Fibroblast of lung (primary cell): Measurements from ENCODE around the gene TNFRSF19. TPM values are rescaled to one million over a fixed set of nuclear protein-coding genes. Genes with fewer than 3 reads are reported as not detected.

Experiments used
- DNase-seq, 2 donors: peaks; one replicate each; pipeline versions ENCODE4 v3.0.0 to v3.0.0-alpha.2; 2010; ENCODE audit warnings: low read depth in 2 of 2
- H2AFZ ChIP-seq: 2 replicates; pipeline ENCODE4 v1.5.1; 2012; ENCODE audit warnings: low read length, control low read depth, inconsistent platforms
- H3K27ac ChIP-seq: 2 replicates; pipeline ENCODE4 v1.5.1; 2011; ENCODE audit warnings: low read length, control low read depth; ENCODE audit not compliant: insufficient read depth
- H3K27me3 ChIP-seq: 2 replicates; pipeline ENCODE4 v1.5.1; 2011; ENCODE audit warnings: mild to moderate bottlenecking, low read length; ENCODE audit not compliant: control insufficient read depth, insufficient read depth
- H3K36me3 ChIP-seq: 2 replicates; pipeline ENCODE4 v1.5.1; 2011; ENCODE audit warnings: low read length; ENCODE audit not compliant: control insufficient read depth, insufficient read depth
- H3K4me1 ChIP-seq: 2 replicates; pipeline ENCODE4 v1.5.1; 2011; ENCODE audit warnings: low read length; ENCODE audit not compliant: control insufficient read depth, insufficient read depth; ENCODE audit errors: extremely low read depth
- H3K4me2 ChIP-seq: 2 replicates; pipeline ENCODE4 v1.5.1; 2011; ENCODE audit warnings: low read length, control low read depth; ENCODE audit not compliant: insufficient read depth; ENCODE audit errors: extremely low read depth
- H3K4me3 ChIP-seq, 4 experiments: fragments of 200-600 bp in 1 of 4; sonication (generic) in 1 of 4; replicated peaks in 1 of 4; 2 replicates each; pipeline ENCODE4 v1.5.1; 2011 to 2016; ENCODE audit warnings: low read length in 4 of 4, low read depth in 3 of 4, mild to moderate bottlenecking in 3 of 4, control low read depth in 2 of 4, inconsistent platforms in 1 of 4, mixed read lengths in 1 of 4; ENCODE audit not compliant: insufficient read depth in 1 of 4; ENCODE audit errors: control extremely low read depth in 1 of 4
- H3K79me2 ChIP-seq: 2 replicates; pipeline ENCODE4 v1.5.1; 2012; ENCODE audit warnings: mild to moderate bottlenecking, low read length, inconsistent platforms; ENCODE audit not compliant: control insufficient read depth, insufficient read depth
- H3K9ac ChIP-seq: 2 replicates; pipeline ENCODE4 v1.5.1; 2011; ENCODE audit warnings: mild to moderate bottlenecking, low read length, control low read depth; ENCODE audit not compliant: insufficient read depth
- H3K9me3 ChIP-seq: 2 replicates; pipeline ENCODE4 v1.5.1; 2012; ENCODE audit warnings: low read depth, low read length; ENCODE audit not compliant: control insufficient read depth, insufficient read depth
- H4K20me1 ChIP-seq: 2 replicates; pipeline ENCODE4 v1.5.1; 2011; ENCODE audit warnings: low read length; ENCODE audit not compliant: control insufficient read depth, insufficient read depth; ENCODE audit errors: extremely low read depth
- CTCF ChIP-seq, 2 donors: IDR thresholded peaks in 1 of 2; conservative IDR thresholded peaks in 1 of 2; 1 replicate in 1 of 2; 2 replicates in 1 of 2; pipeline ENCODE4 v1.5.1; 2011 to 2012; ENCODE audit warnings: low read length in 2 of 2, control low read depth in 1 of 2, inconsistent platforms in 1 of 2, low read depth in 1 of 2, mild to moderate bottlenecking in 1 of 2
- EZH2 ChIP-seq: IDR thresholded peaks from 2 replicates; pipeline ENCODE4 v1.5.1; 2012; ENCODE audit warnings: low read length, control low read depth, mild to moderate bottlenecking; ENCODE audit errors: missing control alignments
- polyA plus RNA-seq, 2 donors: library from polyadenylated mRNA; depleted of rRNA in 1 of 2; stranded (reverse) in 1 of 2; unstranded in 1 of 2; fragments of >200 nt; gene quantifications; 2 replicates each; pipeline ENCODE4 v1.2.1, GENCODE V29; 2011 to 2012; ENCODE audit warnings: missing spikeins in 1 of 2
- total RNA-seq: library from RNA; depleted of rRNA; stranded (reverse); fragments of >200 nt; gene quantifications from 2 replicates; pipeline ENCODE4 v1.2.1, GENCODE V29; 2014

Gene TNFRSF19
- total and polyA plus RNA-seq, 2 donors (not counting 1 experiment from before 2014, with no cell fraction given) = 260 to 330 TPM

DNA sequence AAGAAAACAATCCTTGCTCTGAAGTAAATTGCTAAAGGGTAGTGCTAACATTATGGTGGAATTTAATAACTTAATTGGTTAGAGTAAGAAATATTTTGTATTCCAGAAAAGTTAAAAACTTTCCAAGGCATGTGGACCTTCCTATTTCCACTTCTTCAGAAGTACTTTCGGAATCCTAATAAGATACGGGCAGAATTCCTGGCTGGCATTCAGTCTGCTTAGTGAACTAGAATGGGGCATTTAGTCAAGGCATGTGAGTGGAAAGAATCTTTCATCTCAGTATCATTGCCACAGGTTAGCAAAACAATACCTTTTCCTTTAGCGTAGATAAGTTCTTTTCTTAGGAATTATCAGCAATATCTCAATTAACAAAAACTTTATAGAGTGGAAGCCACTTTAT is 85.1 kb downstream of the TNFRSF19 start:
- Histone ChIP-seq H3K4me2 (no peak overlapping the region), H3K4me3 (no peak overlapping the region), H3K9ac (no peak overlapping the region), H3K4me1 (peaks cover 36% of the 10 kb centered on the region), H4K20me1 (no peaks in the 10 kb centered on the region), H3K27me3 (no peaks in the 10 kb centered on the region), H2AFZ (no peak overlapping the region), H3K9me3 (no peaks in the 10 kb centered on the region), H3K27ac (peak overlapping the region; percentile 3), H3K36me3 (peaks cover 5% of the 10 kb centered on the region), H3K79me2 (peaks cover 7% of the 10 kb centered on the region)
- TF ChIP-seq EZH2 (no peak), CTCF (conservative IDR thresholded peaks at IDR 0.05 in 1 of 2, IDR thresholded peaks at IDR 0.05 in 1 of 2; ENCODE audit: low read depth in 1 of 2, low read length in 2 of 2) (no peak)
- peak in 1 of 2 donors; percentile 37 for DNase-seq

DNA sequence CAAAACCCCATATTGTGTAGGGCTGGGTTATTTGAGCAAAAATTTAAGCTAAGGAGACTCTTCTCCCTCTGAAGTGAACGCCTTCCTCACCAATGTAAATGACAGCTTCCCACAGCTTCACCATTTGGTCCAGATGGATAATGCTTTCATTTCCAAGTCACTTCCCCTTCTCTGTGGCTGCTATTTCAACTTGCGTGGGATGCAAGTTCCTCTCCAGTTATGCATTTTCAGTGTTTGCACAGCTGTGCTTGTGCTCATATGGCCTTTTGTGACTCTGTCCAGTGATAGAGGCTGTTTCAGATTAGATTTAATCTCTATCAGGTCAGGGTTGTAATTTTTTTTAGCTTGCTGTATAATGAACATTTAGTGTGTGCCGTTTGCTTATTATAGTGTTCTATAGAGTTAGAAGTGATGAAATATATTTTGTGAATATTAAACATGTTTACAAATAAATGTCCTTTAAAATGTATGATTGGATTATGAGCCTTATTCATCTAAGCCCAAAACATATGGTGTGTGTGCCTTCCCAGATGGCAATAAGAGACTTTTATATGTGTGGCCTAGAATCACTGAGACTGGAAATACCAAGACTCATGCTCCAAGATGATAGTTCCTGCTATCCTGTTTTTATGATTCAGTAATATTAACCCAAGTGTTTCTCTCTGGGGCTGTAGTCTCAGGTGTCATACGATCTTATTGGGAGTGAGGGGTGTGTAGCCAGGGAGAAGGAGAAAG is 86.6 kb downstream of the TNFRSF19 start:
- DNase-seq = peak; percentile 93 to 95
- TF ChIP-seq CTCF (conservative IDR thresholded peaks at IDR 0.05 in 1 of 2, IDR thresholded peaks at IDR 0.05 in 1 of 2; ENCODE audit: low read depth in 1 of 2, low read length in 2 of 2) = no peak
- no peak for TF ChIP-seq EZH2
- Histone ChIP-seq H3K9ac (no peak overlapping the region), H3K4me2 (peak overlapping the region; percentile 55), H3K4me1 (peaks cover 36% of the 10 kb centered on the region), H3K4me3 (no peak overlapping the region), H4K20me1 (no peaks in the 10 kb centered on the region), H2AFZ (no peak overlapping the region), H3K79me2 (peaks cover 6% of the 10 kb centered on the region), H3K36me3 (peaks cover 5% of the 10 kb centered on the region), H3K27ac (peak overlapping the region; percentile 71), H3K27me3 (no peaks in the 10 kb centered on the region), H3K9me3 (no peaks in the 10 kb centered on the region)

- H3K4me1 ChIP-seq = peaks cover 24% of the 10 kb centered on the region
- H3K4me2 ChIP-seq = no peak overlapping the region
- DNase-seq = no peak
- H2AFZ ChIP-seq = no peak overlapping the region
- peaks cover 5% of the 10 kb centered on the region for H3K36me3 ChIP-seq
- no peaks in the 10 kb centered on the region for H3K9me3 ChIP-seq
- H3K9ac ChIP-seq = no peak overlapping the region
- H3K27ac ChIP-seq = peak overlapping the region; percentile 62
- TF ChIP-seq CTCF (conservative IDR thresholded peaks at IDR 0.05 in 1 of 2, IDR thresholded peaks at IDR 0.05 in 1 of 2; ENCODE audit: low read depth in 1 of 2, low read length in 2 of 2) = no peak
- no peak for TF ChIP-seq EZH2
- H3K79me2 ChIP-seq = peaks cover 8% of the 10 kb centered on the region
- no peaks in the 10 kb centered on the region for H3K27me3 ChIP-seq
- H3K4me3 ChIP-seq = no peak overlapping the region
- H4K20me1 ChIP-seq = no peaks in the 10 kb centered on the region
These were observed 88.8 kb downstream of the TNFRSF19 start for GRCh38 chr13:23658929-23659541.
